GM23248 (cell line): ENCODE results near the gene FBXW7.

Source experiments
- EZH2 ChIP-seq: fragments of 200-600 bp; sonication (generic); IDR thresholded peaks from 2 replicates; pipeline ENCODE4 v1.6.1; 2018; ENCODE audit warnings: antibody characterized with exemption, mild to moderate bottlenecking; ENCODE audit not compliant: insufficient read depth, poor library complexity, severe bottlenecking
- EZH2phosphoT487 ChIP-seq: fragments of 200-600 bp; sonication (generic); IDR thresholded peaks from 2 replicates; pipeline ENCODE4 v1.6.1; 2018; ENCODE audit warnings: antibody characterized with exemption, moderate library complexity, mild to moderate bottlenecking, low read depth; ENCODE audit not compliant: insufficient read depth

- no peak for TF ChIP-seq EZH2
- TF ChIP-seq EZH2phosphoT487, result no peak
Observed at GRCh38 chr4:152363904-152364303, 172.0 kb downstream of the FBXW7 start.
